ENCODE measurements around the gene ADGRG3.

The ADGRG3 gene

GRCh38 chr16:57738844-57739243 is 70.7 kb downstream of the ADGRG3 start:
- FAIRE-seq (no peak), DNase-seq (ENCODE audit: insufficient read length, low spot score) (no peak)
- no peak for TF ChIP-seq POLR2A (IDR thresholded peaks at IDR 0.05; ENCODE audit: low read depth, low read length)
- no peak for TF ChIP-seq POU2F2 (IDR thresholded peaks at IDR 0.05; ENCODE audit: low read depth, low read length)
- TF ChIP-seq PAX5 (IDR thresholded peaks at IDR 0.05; ENCODE audit: insufficient read depth, low read length, severe bottlenecking) = no peak
- TF ChIP-seq POLR2AphosphoS5 (IDR thresholded peaks at IDR 0.05; ENCODE audit: low read depth, low read length) = no peak
- TF ChIP-seq SPI1 (IDR thresholded peaks at IDR 0.05; ENCODE audit: low read depth, low read length) = no peak
- no peak for TF ChIP-seq TAF1 (IDR thresholded peaks at IDR 0.05; ENCODE audit: low read depth, low read length)

All from GM12891 (cell line).